GF-D8 (cell line): ENCODE results near the gene OR4M1.
"Not testable (repeated sequence)": the region's sequence is repeated elsewhere in the genome, so short reads cannot be mapped to it uniquely, and the experiment has no call there.

ENCODE experiments used
- DNase-seq: peaks from one replicate; lab custom pipeline; 2025; lab: John Stamatoyannopoulos, UW

Gene OR4M1

DNA sequence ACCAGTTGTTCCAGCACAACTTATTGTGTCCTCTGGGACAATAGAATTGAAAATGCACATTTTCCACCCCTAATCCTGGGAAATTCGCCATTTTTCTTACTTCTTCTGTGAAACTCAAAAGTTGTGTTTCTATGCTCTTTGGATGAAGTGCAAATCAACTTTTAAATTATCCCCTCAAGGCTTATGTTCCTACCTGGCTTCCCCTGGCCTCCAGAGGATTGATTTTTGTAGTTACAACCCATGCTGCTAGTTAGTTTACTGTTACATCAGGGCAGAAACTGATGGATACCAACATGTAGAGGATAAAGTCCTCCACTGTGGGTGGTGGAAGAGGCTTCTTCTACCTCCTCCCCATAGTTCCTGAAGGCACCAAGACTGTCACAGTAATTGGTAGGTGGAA lies at the start of gene OR4M1:
TSS of gene OR4M1 (plus strand) at position 301 of the 400 bp plus-strand sequence. CDS start 6,819 bp downstream, outside the sequence.
- DNase-seq = not testable (repeated sequence)

- DNase-seq = no peak
Measured at GRCh38 chr14:19729359-19729758, 43.9 kb upstream of the OR4M1 start.

GRCh38 chr14:19729763-19730162 lies 43.5 kb upstream of the OR4M1 start:
- no peak for DNase-seq

DNA sequence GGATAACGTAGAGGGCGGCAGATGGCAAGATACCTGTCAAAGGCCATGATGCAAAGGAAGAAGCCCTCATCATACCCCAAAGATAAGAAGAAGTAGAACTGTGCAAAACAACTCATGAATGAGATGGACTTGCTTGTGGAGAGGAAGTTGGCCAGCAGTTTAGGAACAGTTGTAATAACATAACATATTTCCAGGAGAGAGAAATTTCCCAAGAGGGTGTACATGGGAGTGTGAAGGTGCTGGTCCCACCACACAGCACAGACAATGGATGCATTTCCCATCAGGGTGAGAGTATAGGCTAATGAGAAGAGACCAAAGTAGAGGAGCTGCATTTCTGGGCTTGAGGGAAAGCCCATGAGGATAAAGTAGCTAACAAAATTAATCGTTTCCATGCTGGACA lies 39.4 kb upstream of the OR4M1 start:
- not testable (repeated sequence) for DNase-seq

DNA sequence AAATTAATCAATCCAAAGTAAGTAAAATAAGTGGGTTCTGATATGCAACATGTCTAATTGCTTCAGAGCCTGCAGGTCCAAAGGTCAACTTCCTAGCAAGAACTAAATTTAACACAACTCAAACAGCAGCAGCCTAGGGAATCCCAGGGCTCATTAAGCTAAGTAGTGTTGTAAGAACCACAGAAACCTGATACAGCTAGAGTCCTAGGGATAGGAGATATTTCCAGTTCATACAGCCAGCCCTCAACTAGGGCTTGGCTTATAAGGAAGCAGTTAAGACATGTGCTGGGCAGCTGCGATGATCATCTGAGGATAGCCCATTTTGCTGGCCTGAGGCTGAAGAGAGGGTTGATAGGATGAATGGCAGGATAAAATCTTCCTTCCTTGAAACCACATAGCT lies 30.0 kb upstream of the OR4M1 start, which contains the start of gene OR4Q3:
TSS of gene OR4Q3 (plus strand) at position 316 of the 400 bp plus-strand sequence.
- DNase-seq = no peak

- DNase-seq = not testable (repeated sequence)
Measured at GRCh38 chr14:19752316-19752715, 21.0 kb upstream of the OR4M1 start.

DNA sequence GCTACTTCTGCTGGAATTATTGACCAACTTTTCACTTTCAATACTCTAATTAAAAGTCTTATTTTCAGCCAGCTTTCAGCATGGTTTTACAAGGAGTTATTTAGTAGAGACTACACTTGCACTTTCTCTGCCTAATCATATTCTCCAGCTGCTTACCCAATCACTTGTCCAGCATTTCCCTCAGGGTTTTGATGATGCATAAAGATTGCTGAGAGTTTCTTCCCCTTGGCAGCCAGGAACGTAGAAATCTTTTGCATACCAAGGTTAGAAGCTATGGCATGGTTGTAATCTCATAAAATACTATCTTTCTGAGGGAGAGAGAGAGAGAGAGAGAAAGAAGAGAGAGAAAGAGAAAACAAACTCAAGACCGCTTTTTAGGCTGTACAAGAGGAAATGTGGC lies 19.1 kb upstream of the OR4M1 start:
- no peak for DNase-seq

DNA sequence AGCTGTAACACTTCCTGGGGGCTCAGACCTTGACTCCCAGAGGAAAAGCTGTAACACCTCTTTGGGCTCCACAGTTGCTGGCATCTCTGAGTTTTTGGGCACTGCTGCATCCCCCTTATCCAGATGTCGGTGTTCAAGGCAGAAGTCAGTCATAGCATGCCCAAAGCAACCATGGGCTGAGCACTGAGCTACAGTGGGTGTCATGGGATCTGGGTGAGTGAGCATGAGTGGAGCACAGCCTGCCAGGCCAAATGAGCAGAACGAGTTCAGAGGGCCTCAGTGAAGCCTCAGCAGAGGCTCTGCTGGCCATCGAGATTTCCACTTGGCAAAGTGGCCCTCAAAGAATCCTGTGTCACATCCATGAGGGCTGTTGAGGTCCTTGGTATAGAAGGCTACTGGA lies 1.8 kb upstream of the OR4M1 start:
- not testable (repeated sequence) for DNase-seq

DNA sequence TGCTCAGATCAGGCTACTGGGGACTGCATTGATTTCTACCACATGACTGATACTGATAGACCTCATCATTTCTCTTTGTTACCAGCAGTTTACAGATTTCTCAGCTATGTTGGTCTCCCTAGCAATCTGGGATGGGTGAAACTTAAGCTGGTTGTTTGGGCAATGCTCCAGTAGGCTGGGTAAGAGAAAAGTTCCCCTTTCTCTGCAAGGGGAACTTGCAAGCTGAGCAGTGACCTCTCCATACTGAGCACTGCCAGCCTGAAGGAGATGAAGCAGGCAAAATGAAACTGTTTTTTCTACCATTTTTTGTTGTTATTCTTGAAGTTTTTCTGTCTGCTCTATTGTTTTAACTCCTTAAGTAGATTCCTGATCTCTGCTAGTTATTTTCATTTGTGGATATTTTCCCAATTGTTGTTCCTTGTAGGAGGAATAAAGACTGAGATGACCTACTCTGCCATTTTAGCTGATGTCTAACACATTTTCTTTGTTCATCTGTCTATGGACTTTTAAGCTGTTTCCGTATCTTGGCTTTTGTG lies 1.3 kb upstream of the OR4M1 start:
- DNase-seq = no peak

DNA sequence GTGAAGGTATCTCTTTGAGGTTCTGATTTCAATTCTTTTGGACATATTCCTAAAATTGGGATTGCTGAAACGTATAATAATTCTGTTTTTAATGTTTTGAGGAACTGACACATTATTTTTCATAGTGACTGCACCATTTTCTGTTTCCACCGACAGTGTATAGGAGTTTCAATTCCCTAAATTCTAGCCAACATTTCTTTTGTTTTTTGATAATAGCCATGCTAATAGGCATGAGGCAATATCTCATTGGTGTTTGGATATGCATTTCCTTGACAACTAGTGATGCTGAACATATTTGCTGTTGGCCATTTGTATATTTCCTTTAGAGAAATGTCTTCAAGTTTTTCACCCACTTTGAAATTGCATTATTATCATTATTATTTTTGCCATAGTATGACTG lies 850 bp upstream of the OR4M1 start:
- not testable (repeated sequence) for DNase-seq

DNA sequence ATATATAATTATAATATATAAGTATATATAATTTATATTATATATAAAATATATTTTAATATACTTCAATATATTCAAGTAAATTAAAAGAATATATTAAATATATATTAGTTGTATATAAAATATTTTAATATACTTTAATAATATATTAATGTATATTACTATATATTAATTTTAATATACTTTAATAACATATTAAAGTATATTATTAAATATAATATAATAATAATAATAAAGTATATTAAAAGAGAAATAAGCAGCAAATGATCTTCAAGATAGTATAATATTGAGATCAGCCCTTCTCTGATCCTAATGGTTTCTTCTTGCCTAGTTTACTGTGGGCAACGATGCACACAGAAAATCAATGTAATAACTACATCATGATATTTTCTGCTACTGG lies 2.3 kb downstream of the OR4M1 start:
- no peak for DNase-seq

DNA sequence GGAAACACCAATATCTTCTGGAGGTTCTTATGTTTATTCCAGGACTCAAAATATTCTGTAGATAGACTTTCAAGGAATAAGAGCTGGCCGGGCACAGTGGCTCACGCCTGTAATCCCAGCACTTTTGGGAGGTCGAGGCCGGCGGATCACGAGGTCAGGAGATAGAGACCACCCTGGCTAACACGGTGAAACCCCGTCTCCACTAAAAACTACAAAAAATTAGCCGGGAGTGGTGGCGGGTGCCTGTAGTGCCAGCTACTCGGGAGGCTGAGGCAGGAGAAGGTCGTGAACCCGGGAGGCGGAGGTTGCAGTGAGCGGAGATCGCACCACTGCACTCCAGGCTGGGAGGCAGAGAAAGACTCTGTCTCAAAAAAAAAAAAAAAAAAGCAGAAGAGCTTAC lies 12.5 kb downstream of the OR4M1 start:
- DNase-seq = not testable (repeated sequence)

DNA sequence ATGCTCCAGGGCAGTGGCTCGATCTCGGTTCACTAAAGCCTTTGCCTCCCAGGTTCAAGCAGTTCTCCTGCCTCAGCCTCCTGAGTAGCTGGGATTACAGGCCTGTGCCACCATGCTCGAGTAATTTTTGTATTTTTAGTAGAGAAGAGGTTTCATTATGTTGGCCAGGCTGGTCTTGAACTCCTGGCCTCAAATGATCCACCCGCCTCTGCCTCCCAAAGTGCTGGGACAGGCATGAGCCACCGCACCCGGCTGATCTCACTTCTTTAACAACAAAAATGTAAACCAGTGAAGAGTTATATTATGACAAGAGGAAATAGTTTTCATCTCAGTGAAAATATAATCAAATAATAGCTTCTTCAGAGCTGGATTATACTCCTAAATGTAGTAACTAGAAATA lies 14.0 kb downstream of the OR4M1 start:
- not testable (repeated sequence) for DNase-seq

- DNase-seq = not testable (repeated sequence)
Measured at GRCh38 chr14:19788150-19788549, 14.8 kb downstream of the OR4M1 start.

DNA sequence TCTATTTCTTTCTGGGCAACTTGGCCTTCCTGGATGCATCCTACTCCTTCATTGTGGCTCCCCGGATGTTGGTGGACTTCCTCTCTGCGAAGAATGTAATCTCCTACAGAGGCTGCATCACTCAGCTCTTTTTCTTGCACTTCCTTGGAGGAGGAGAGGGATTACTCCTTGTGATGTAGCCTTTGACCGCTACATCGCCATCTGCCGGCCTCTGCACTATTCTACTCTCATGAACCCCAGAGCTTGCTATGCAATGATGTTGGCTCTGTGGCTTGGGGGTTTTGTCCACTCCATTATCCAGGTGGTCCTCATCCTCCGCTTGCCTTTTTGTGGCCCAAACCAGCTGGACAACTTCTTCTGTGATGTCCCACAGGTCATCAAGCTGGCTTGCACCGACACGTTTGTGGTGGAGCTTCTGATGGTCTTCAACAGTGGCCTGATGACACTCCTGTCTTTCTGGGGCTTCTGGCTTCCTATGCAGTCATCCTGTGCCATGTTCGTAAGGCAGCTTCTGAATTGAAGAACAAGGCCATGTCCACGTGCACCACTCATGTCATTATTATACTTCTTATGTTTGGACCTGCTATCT lies 23.3 kb downstream of the OR4M1 start:
- DNase-seq = not testable (repeated sequence)

GRCh38 chr14:19799880-19800279 lies 26.6 kb downstream of the OR4M1 start:
- no peak for DNase-seq

DNA sequence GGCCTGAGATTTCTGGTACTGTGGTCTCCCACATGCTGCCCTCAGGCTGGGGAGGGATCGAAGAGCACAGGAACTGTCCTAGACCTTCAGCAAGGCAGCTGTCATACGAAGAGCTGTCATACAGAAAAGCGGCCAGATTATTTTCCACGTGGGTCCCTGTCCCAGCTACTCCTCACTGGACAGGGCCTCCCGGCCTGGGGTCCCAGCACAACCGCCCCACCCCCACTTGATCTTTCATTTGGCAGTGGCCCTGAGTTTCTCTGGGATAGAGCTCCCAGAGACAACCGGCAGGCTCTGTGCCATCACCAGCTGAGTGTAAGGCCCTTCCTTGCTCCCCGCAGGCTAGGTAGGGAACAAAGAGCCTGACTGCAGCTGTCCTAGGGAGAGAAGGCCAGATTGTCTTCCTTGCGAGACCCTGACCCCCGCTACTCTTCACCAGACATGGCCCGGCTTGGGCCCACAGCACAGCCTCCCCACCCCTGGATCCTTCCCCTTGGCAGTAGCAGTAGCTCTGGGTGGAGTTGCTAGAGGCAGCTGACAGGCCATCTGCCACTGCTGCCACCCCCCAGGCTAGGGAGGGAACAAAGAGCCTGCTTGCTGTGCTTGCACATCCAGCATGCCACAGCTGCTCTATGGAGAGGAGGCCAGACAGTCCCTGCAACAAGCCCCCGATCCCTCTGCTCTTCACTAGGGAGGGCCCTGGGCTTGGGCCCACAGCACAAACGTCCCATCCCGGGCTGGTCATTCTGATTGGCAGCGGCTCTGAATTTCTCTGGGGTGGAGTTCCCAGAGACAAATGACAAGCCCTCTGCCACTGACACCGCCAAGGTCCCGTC lies 27.2 kb downstream of the OR4M1 start:
- DNase-seq = no peak

DNA sequence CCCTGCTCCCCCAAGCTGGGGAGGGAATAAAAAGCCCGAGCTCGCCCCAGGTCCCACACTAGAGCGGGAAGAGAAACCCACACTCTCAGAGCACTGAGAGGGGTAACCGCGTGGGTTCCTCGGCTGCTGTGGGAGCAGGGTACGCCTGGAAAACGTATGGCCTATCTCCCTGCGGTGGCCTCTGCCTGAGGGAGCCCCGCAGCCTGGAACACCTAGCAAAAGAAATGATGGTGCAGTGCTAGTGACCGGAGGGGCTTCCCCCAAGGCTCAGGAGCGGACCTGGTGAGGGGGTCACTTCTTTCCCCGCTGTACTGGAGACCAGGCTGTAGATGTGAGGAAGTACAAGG lies 27.8 kb downstream of the OR4M1 start:
- no peak for DNase-seq

DNA sequence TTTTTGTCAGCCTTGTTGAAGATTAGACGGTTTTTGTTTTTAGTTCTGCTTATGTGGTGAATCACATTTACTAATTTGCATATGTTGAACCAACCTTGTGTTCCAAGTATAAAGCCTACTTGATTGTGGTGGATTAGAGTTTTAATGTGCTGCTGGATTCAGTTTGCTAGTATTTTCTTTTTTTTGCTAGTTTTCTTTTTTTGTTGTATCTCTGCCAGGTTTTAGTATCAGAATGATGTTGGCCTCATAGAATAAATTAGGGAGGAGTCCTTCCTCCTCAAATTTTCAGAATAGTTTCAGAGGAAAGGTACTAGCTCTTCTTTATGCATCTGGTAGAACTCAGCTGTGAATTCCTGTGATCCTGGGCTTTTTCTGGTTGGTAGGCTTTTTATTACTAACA lies 30.2 kb downstream of the OR4M1 start, which contains the start of gene OR4N2:
TSS of gene OR4N2 (plus strand) at position 301 of the 400 bp plus-strand sequence. CDS start 23,679 bp downstream, outside the sequence.
- not testable (repeated sequence) for DNase-seq

DNA sequence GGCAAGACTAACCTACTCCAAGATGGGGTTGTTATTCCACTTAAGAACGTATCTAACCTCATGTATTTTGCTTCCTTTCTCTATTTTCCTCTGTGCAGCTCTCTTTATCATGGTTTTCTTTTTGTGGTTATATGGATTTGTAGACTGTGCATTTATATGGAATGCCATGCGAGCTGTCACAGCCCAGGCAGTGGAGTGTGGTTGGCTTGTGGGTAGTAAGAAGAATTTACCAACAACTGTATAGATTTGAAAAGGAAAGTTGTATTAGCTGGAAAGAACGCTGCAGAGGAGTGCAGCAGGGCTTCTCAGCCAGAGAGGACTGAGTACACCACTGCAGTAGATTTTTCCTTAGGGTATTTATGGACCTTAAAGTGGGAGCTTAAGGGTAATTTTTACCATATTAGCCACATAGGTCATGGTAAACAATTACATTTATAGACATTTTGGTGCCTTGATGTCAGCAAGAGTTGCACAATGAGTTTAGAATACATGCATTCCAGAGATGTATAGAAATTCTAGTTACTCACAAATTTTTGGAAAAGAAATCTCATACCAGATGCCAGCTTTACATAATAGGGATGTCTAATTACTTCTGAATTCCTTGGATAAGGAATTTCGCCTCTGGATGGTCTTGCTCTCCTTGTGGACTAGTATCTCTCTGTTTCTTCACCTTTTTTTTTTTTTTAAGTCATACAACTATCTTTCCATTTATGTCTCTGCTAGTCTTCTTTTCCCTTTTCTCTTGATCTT lies 40.0 kb downstream of the OR4M1 start:
- not testable (repeated sequence) for DNase-seq

GRCh38 chr14:19819879-19820278 lies 46.6 kb downstream of the OR4M1 start:
- DNase-seq = not testable (repeated sequence)

GRCh38 chr14:19821016-19821415 lies 47.7 kb downstream of the OR4M1 start:
- not testable (repeated sequence) for DNase-seq
